HepG2 (cell line): Measurements from ENCODE around the gene RAPGEF6. TPM values are rescaled to one million over a fixed set of nuclear protein-coding genes. Genes with fewer than 3 reads are reported as not detected.

Source experiments
- ATF6 ChIP-seq: sonication (generic); formaldehyde crosslinking; conservative IDR thresholded peaks from 2 replicates; pipeline ENCODE4 v1.4.0; 2020; ENCODE audit warnings: missing genetic modification reagents
- DNMT3B ChIP-seq: conservative IDR thresholded peaks from 2 replicates; pipeline ENCODE4 v1.6.1; 2016; ENCODE audit warnings: missing biosample characterization, control low read depth
- KAT7 ChIP-seq: IDR thresholded peaks from 2 replicates; pipeline ENCODE4 v1.6.1; 2018; ENCODE audit warnings: borderline replicate concordance, missing compliant biosample characterization
- KLF9 ChIP-seq: IDR thresholded peaks from 2 replicates; pipeline ENCODE4 v1.6.1; 2016; ENCODE audit warnings: low read depth
- MEF2D ChIP-seq: sonication (generic); formaldehyde crosslinking; IDR thresholded peaks from 2 replicates; pipeline ENCODE4 v1.5.1; 2020; ENCODE audit warnings: mild to moderate bottlenecking, missing genetic modification reagents
- MIXL1 ChIP-seq: IDR thresholded peaks from 2 replicates; pipeline ENCODE4 v1.6.1; 2016
- NCOA2 ChIP-seq: sonication (generic); formaldehyde crosslinking; IDR thresholded peaks from 2 replicates; pipeline ENCODE4 v1.8.0; 2022; ENCODE audit warnings: inconsistent platforms
- NCOA5 ChIP-seq: sonication (generic); formaldehyde crosslinking; IDR thresholded peaks from 2 replicates; pipeline ENCODE4 v1.4.0; 2020; ENCODE audit warnings: missing genetic modification reagents
- PITX1 ChIP-seq: sonication (generic); formaldehyde crosslinking; IDR thresholded peaks from 2 replicates; pipeline ENCODE4 v1.5.1; 2020; ENCODE audit warnings: mild to moderate bottlenecking, missing genetic modification reagents
- RBM39 ChIP-seq: fragments of 200-400 bp; formaldehyde crosslinking; IDR thresholded peaks from one replicate; pipeline ENCODE4 v1.6.1; 2018; ENCODE audit warnings: antibody characterized with exemption, mild to moderate bottlenecking, low read depth, low read length; ENCODE audit not compliant: poor library complexity, severe bottlenecking
- RNF2 ChIP-seq: fragments of 450-650 bp; conservative IDR thresholded peaks from 2 replicates; pipeline ENCODE4 v1.6.1; 2016; ENCODE audit warnings: low read depth
- SRF ChIP-seq: IDR thresholded peaks from 2 replicates; pipeline ENCODE4 v1.6.1; 2011; ENCODE audit warnings: mild to moderate bottlenecking, low read depth, low read length, moderate library complexity
- THRA ChIP-seq: sonication (generic); formaldehyde crosslinking; IDR thresholded peaks from 2 replicates; pipeline ENCODE4 v1.4.0; 2020; ENCODE audit warnings: missing genetic modification reagents, borderline replicate concordance
- ZFYVE20 ChIP-seq: sonication (generic); formaldehyde crosslinking; IDR thresholded peaks from 2 replicates; pipeline ENCODE4 v1.8.0; 2023; ENCODE audit warnings: low read depth, mild to moderate bottlenecking, moderate library complexity, missing genetic modification reagents, borderline replicate concordance
- ZNF451 ChIP-seq: sonication (generic); formaldehyde crosslinking; IDR thresholded peaks from 2 replicates; pipeline ENCODE4 v1.5.0; 2020; ENCODE audit warnings: mild to moderate bottlenecking, missing genetic modification reagents
- ZNF780A ChIP-seq: sonication (generic); formaldehyde crosslinking; IDR thresholded peaks from 2 replicates; pipeline ENCODE4 v1.8.0; 2022; ENCODE audit warnings: mild to moderate bottlenecking, missing genetic modification reagents, moderate library complexity
- polyA plus RNA-seq, 8 experiments: library from polyadenylated mRNA; depleted of rRNA in 3 of 8; stranded (reverse) in 7 of 8; unstranded in 1 of 8; fragments of >200 nt; fragmentation: Illumina TruSeq in 4 of 8; extraction: Trizol in 4 of 8; gene quantifications; 2 replicates each; pipeline versions ENCODE4 v1.2.1 to v1.2.3, GENCODE V29; 2011 to 2016; ENCODE audit warnings: low read depth in 4 of 8, missing spikeins in 1 of 8, mixed read lengths in 1 of 8; ENCODE audit not compliant: insufficient read depth in 1 of 8
- total RNA-seq, 5 experiments: library from RNA; depleted of rRNA; stranded (reverse); fragments of >200 nt; fragmentation: Illumina TruSeq; extraction: Trizol; gene quantifications; 2 replicates each; pipeline ENCODE4 v1.2.3, GENCODE V29; 2016; ENCODE audit warnings: low read depth in 1 of 5
- TF ChIP-seq, protein P1 (sequence below): sonication (generic); formaldehyde crosslinking; IDR thresholded peaks from 2 replicates; pipeline ENCODE4 v1.4.0; 2020; ENCODE audit warnings: mild to moderate bottlenecking, missing genetic modification reagents
- TF ChIP-seq, protein P2 (sequence below): sonication (generic); formaldehyde crosslinking; IDR thresholded peaks from 2 replicates; pipeline ENCODE4 v1.5.0; 2020; ENCODE audit warnings: mild to moderate bottlenecking, missing genetic modification reagents
- TF ChIP-seq, protein P3 (sequence below), 2 experiments: sonication (generic) in 1 of 2; formaldehyde crosslinking in 1 of 2; IDR thresholded peaks; 2 replicates each; pipeline versions ENCODE4 v1.4.0 to v1.6.1; 2018 to 2020; ENCODE audit warnings: missing genetic modification reagents in 2 of 2, borderline replicate concordance in 1 of 2, low read depth in 1 of 2, mild to moderate bottlenecking in 1 of 2, missing biosample characterization in 1 of 2

The RAPGEF6 gene
- total and polyA plus RNA-seq, 2 of the 13 experiments (the other 11 are each of a cell fraction or from before 2014, with no cell fraction given) = 7.7 to 24.6 TPM

DNA sequence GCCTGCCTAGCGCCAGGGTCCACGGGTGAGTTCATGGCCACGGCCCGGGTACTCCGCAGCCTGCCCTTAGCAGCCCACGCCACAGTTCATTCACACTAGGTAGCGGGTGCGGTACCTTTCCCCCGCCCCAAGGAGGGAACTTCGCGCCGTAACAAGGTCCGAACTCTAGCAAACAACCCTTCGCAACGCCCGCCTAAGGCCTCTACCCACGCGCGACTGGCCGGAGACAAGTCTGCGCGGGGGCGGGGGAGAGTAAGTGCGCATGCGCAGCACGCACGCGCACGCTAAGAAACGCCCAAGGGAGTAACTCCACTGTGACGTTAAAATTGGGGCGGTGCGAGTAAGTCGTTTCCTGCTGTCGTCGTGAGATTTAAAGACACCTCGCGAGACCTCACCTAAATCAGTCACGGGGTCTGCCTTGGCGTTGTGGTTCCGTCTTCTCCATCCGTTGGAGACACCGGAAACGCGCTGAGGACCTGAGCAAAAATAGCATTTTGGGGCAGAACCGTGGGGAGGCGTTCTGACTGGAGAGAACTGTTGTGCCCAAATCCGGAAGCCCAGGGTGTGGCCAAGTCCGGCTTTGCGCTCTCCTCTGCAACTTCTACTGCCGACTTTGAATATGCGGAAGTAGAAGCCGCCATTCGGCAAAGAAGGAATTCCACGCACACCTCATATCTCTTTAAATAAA, at the start of gene RAPGEF6 (continued):
- TF ChIP-seq, protein P1, sequence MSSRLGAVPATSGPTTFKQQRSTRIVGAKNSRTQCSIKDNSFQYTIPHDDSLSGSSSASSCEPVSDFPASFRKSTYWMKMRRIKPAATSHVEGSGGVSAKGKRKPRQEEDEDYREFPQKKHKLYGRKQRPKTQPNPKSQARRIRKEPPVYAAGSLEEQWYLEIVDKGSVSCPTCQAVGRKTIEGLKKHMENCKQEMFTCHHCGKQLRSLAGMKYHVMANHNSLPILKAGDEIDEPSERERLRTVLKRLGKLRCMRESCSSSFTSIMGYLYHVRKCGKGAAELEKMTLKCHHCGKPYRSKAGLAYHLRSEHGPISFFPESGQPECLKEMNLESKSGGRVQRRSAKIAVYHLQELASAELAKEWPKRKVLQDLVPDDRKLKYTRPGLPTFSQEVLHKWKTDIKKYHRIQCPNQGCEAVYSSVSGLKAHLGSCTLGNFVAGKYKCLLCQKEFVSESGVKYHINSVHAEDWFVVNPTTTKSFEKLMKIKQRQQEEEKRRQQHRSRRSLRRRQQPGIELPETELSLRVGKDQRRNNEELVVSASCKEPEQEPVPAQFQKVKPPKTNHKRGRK (CRISPR knock-in tag) = no peak
- TF ChIP-seq PITX1 (CRISPR knock-in tag) = 0 out of 2 replicates have a peak, but pooled peaks have one; percentile 8
- TF ChIP-seq ZFYVE20 (CRISPR knock-in tag) = 0 out of 2 replicates have a peak, but pooled peaks have one; percentile 17
- TF ChIP-seq KLF9 (CRISPR knock-in tag) = peak; percentile 9; the same call in 1 of the 2 replicates
- peak; percentile 61; the same call in 1 of the 2 replicates for TF ChIP-seq MEF2D (CRISPR knock-in tag)
- peak; percentile 85; the same call in 1 of the 2 replicates for TF ChIP-seq ZNF451
- no peak for TF ChIP-seq ZNF780A (CRISPR knock-in tag)
- peak; percentile 86 for TF ChIP-seq SRF
- TF ChIP-seq ATF6 (CRISPR knock-in tag) = 0 out of 2 replicates have a peak, but pooled peaks have one; percentile 52
- no peak; the same call in 1 of the 2 replicates for TF ChIP-seq DNMT3B
- TF ChIP-seq, protein P2, sequence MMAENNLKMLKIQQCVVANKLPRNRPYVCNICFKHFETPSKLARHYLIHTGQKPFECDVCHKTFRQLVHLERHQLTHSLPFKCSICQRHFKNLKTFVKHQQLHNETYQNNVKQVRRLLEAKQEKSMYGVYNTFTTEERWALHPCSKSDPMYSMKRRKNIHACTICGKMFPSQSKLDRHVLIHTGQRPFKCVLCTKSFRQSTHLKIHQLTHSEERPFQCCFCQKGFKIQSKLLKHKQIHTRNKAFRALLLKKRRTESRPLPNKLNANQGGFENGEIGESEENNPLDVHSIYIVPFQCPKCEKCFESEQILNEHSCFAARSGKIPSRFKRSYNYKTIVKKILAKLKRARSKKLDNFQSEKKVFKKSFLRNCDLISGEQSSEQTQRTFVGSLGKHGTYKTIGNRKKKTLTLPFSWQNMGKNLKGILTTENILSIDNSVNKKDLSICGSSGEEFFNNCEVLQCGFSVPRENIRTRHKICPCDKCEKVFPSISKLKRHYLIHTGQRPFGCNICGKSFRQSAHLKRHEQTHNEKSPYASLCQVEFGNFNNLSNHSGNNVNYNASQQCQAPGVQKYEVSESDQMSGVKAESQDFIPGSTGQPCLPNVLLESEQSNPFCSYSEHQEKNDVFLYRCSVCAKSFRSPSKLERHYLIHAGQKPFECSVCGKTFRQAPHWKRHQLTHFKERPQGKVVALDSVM (CRISPR knock-in tag) = 0 out of 2 replicates have a peak, but pooled peaks have one; percentile 15
- TF ChIP-seq NCOA5 (CRISPR knock-in tag) = no peak
- TF ChIP-seq RBM39 = peak; percentile 77
- TF ChIP-seq NCOA2 (CRISPR knock-in tag) = no peak
- TF ChIP-seq, protein P3, sequence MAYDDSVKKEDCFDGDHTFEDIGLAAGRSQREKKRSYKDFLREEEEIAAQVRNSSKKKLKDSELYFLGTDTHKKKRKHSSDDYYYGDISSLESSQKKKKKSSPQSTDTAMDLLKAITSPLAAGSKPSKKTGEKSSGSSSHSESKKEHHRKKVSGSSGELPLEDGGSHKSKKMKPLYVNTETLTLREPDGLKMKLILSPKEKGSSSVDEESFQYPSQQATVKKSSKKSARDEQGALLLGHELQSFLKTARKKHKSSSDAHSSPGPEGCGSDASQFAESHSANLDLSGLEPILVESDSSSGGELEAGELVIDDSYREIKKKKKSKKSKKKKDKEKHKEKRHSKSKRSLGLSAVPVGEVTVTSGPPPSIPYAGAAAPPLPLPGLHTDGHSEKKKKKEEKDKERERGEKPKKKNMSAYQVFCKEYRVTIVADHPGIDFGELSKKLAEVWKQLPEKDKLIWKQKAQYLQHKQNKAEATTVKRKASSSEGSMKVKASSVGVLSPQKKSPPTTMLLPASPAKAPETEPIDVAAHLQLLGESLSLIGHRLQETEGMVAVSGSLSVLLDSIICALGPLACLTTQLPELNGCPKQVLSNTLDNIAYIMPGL (CRISPR knock-in tag; IDR thresholded peaks at IDR 0.05; ENCODE audit: borderline replicate concordance in 1 of 2, low read depth in 1 of 2) = peak; percentile 80 to 90
- TF ChIP-seq KAT7 (CRISPR knock-in tag) = no peak
- TF ChIP-seq RNF2 = no peak
- TF ChIP-seq THRA (CRISPR knock-in tag) = peak; percentile 38; the same call in 1 of the 2 replicates
- peak; percentile 69 for TF ChIP-seq MIXL1 (CRISPR knock-in tag)
